ENCODE measurements around the gene GDPD3.

The GDPD3 gene

GRCh38 chr16:30085820-30086219, 27.5 kb downstream of the GDPD3 start:
- Histone ChIP-seq H3K36me3 (ENCODE audit: control insufficient read depth, insufficient read depth, low read length) (no peaks in the 10 kb centered on the region), H3K27ac (no peak overlapping the region), H3K4me2 (ENCODE audit: low read length) (no peak overlapping the region), H3K4me3 (ENCODE audit: low read depth, low read length) (no peak overlapping the region), H3K4me1 (no peaks in the 10 kb centered on the region), H2AFZ (no peak overlapping the region), H3K27me3 (ENCODE audit: control insufficient read depth, insufficient read depth, low read length) (no peaks in the 10 kb centered on the region), H3K9me3 (ENCODE audit: control insufficient read depth, low read length) (no peaks in the 10 kb centered on the region), H3K79me2 (no peaks in the 10 kb centered on the region), H3K9ac (no peak overlapping the region)
- TF ChIP-seq CTCF (IDR thresholded peaks at IDR 0.05): no peak

GRCh38 chr16:30085247-30085646, 28.1 kb downstream of the GDPD3 start:
- no peak overlapping the region for H3K4me3 ChIP-seq (ENCODE audit: low read depth, low read length)
- no peaks in the 10 kb centered on the region for H3K27me3 ChIP-seq (ENCODE audit: control insufficient read depth, insufficient read depth, low read length)
- no peak overlapping the region for H3K4me2 ChIP-seq (ENCODE audit: low read length)
- no peak overlapping the region for H3K27ac ChIP-seq
- no peaks in the 10 kb centered on the region for H3K4me1 ChIP-seq
- H3K36me3 ChIP-seq (ENCODE audit: control insufficient read depth, insufficient read depth, low read length): no peaks in the 10 kb centered on the region
- no peaks in the 10 kb centered on the region for H3K79me2 ChIP-seq
- no peak overlapping the region for H3K9ac ChIP-seq
- TF ChIP-seq CTCF (IDR thresholded peaks at IDR 0.05): no peak
- no peaks in the 10 kb centered on the region for H3K9me3 ChIP-seq (ENCODE audit: control insufficient read depth, low read length)
- no peak overlapping the region for H2AFZ ChIP-seq

- no peak overlapping the region for H3K4me3 ChIP-seq (ENCODE audit: low read depth, low read length)
- TF ChIP-seq CTCF (IDR thresholded peaks at IDR 0.05): no peak
Observed at GRCh38 chr16:30084816-30085159, 28.5 kb downstream of the GDPD3 start.

DNA sequence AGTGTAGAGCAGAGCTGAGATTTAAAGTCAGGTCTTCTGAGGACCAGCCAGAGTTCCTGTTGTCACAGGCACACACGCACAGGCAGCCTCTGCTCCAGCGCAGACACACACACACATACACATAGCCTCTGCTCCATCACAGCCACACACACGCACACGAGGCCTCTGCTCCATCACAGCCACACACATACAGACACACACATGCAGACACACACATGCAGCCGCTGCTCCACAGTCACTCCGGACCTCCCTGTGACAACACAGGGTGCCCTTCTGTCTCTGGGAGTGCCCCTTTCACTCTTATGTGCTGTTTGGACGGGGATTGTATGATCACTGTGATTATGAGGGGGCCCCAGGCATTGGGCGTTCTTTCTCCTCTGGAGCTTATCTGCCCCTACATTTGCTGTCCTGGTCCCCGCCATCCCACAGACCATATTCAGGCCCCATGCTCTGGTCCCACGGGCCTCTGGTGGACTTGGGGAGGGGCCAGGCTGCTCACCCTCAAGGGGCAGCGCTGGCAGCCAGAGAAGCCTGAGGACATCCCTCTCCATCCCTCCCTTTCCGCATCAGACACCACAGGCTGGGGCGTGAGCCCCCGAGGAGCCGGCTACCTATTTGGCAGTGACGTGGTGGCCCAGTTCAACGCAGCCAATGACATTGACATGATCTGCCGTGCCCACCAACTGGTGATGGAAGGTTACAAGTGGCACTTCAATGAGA, 29.1 kb downstream of the GDPD3 start:
- Histone ChIP-seq H3K79me2 (peaks cover 2% of the 10 kb centered on the region), H3K9ac (no peak overlapping the region), H3K27ac (no peak overlapping the region), H3K9me3 (ENCODE audit: control insufficient read depth, low read length) (no peaks in the 10 kb centered on the region), H3K4me3 (ENCODE audit: low read depth, low read length) (no peak overlapping the region), H2AFZ (no peak overlapping the region), H3K4me2 (ENCODE audit: low read length) (no peak overlapping the region), H3K4me1 (no peaks in the 10 kb centered on the region), H3K36me3 (ENCODE audit: control insufficient read depth, insufficient read depth, low read length) (no peaks in the 10 kb centered on the region), H3K27me3 (ENCODE audit: control insufficient read depth, insufficient read depth, low read length) (no peaks in the 10 kb centered on the region)
- TF ChIP-seq CTCF (IDR thresholded peaks at IDR 0.05): no peak

More at GRCh38 chr16:30084816-30085159, 28.5 kb downstream of the GDPD3 start:
- no peak overlapping the region for H3K4me2 ChIP-seq (ENCODE audit: low read length)
- no peak overlapping the region for H3K9ac ChIP-seq
- no peaks in the 10 kb centered on the region for H3K4me1 ChIP-seq
- H3K27ac ChIP-seq: no peak overlapping the region
- H3K9me3 ChIP-seq (ENCODE audit: control insufficient read depth, low read length): no peaks in the 10 kb centered on the region
- peaks cover under 1% of the 10 kb centered on the region for H3K79me2 ChIP-seq
- H2AFZ ChIP-seq: no peak overlapping the region
- H3K36me3 ChIP-seq (ENCODE audit: control insufficient read depth, insufficient read depth, low read length): no peaks in the 10 kb centered on the region
- no peaks in the 10 kb centered on the region for H3K27me3 ChIP-seq (ENCODE audit: control insufficient read depth, insufficient read depth, low read length)

All from parathyroid adenoma (tissue), 2 donors.